ENCODE data around the gene CCL26. TPM values are rescaled to one million over a fixed set of nuclear protein-coding genes. Genes with fewer than 3 reads are reported as not detected.
A peak's percentile ranks its signal among the peaks of the same experiment; 100 is the strongest.

The CCL26 gene
- total RNA-seq, 4 donors from 2014 or later: not detected

GRCh38 chr7:75734586-75735458 is 37.2 kb downstream of the CCL26 start:
- Histone ChIP-seq H3K4me3 (no peak overlapping the region), H3K9me3 (no peaks in the 10 kb centered on the region), H3K27ac (no peak overlapping the region), H3K36me3 (no peaks in the 10 kb centered on the region), H3K4me1 (peaks cover 0 to 10% (median 9%) of the 10 kb centered on the region in 4 donors), H3K27me3 (no peaks in the 10 kb centered on the region)
- TF ChIP-seq POLR2AphosphoS5 (IDR thresholded peaks at IDR 0.05) (no peak), POLR2A (IDR thresholded peaks at IDR 0.05) (no peak), CTCF (IDR thresholded peaks at IDR 0.05) (no peak)
- in situ Hi-C loops (cut with MboI; ENCODE audit: low pct_ligation_motif_present in 1 of 4, low pct_unique_long_range_greater_than_20kb in 1 of 4, low sequenced_read_pairs in 3 of 4) (no loop called here), intact Hi-C loops (cut with DNase I; ENCODE audit: low total_unique reads) (no loop called here)
- 73 to 74% methylated on average over 2 to 9 of the region's 9 CpGs for WGBS, 2 donors (ENCODE audit: low coverage in 1 of 2)
- no peak for DNase-seq

DNA sequence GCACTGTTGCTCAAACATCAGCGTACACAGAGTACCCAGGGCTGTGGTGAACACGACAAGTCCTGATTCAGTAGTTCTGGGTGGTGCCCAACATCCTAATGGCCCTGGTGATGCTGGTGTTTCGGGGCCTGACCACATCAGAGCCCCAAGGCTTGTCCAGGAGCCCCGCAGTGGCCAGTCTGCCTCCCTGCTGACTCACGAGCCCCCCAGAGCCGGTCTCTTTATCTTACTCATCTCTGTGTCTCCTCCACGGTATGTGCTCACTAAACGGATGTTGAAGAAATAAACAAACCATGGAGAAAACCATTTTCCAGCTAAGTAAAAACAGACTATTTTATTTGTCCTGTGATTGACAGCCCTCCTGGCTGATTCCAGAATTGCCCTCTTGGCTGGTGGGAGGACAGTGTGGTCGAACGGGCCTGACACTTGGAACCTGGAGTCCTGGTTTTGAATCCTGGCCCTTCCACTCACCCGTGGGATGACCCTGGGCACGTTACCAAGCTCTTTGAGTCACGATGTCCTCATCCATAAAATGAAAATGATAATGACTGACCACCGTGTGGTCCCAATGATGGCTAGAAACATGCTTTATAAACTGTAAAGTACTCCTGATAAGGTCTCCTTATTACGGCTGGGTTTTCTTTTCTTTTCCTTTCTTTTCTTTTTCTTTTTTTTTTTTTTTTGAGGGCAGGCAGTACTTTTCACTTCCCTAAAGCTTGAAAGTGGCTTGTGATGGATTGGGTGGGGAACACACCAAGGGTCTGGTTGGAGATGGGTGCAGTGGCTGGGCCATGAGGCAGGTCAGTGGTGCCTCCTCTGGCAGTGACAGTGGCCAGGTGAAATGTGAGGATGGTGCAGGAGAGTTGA is 39.0 kb downstream of the CCL26 start:
- no peak for DNase-seq
- intact Hi-C loops (cut with DNase I; ENCODE audit: low total_unique reads): no loop called here
- H3K9me3 ChIP-seq: no peaks in the 10 kb centered on the region
- in situ Hi-C loops (cut with MboI; ENCODE audit: low pct_ligation_motif_present in 1 of 4, low pct_unique_long_range_greater_than_20kb in 1 of 4, low sequenced_read_pairs in 3 of 4): no loop called here
- WGBS, 2 donors (ENCODE audit: low coverage in 1 of 2): 73 to 74% methylated on average over 11 to 15 of the region's 15 CpGs
- no peak overlapping the region for H3K4me3 ChIP-seq
- no peaks in the 10 kb centered on the region for H3K27me3 ChIP-seq
- no peak for TF ChIP-seq POLR2AphosphoS5 (IDR thresholded peaks at IDR 0.05)
- H3K4me1 ChIP-seq: peaks cover 0 to 17% (median 11%) of the 10 kb centered on the region in 4 donors
- H3K36me3 ChIP-seq: no peaks in the 10 kb centered on the region
- H3K27ac ChIP-seq: peak overlapping the region in 1 of 4 donors; percentile 16

DNA sequence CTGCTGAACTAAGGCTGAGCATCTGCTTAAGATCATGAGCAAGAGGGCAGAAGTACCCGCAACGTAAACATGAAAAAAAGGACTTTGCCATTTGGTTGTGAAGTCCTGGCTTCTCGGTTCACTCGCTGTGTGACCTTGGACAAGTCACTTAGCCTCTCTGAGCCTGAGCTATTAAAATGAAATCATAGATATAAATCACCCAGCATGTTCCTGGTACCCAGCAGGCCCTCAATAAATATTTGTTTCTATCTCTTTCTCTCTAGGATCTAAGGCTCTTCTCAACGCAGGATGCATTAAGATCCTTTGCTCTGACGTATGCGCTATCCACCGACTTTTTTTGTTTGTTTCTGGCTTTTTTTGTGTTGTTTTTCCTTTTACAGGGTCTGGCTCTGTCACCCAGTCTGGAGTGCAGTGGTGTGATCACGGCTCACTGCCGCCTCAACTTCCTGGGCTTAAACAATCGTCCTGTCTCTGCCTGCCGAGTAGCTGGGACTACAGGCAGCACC is 39.9 kb downstream of the CCL26 start:
- 87 to 90% methylated on average over 5 to 12 of the region's 12 CpGs for WGBS, 2 donors (ENCODE audit: low coverage in 1 of 2)
- intact Hi-C loops (cut with DNase I; ENCODE audit: low total_unique reads): no loop called here
- H3K4me1 ChIP-seq: peaks cover 0 to 16% (median 13%) of the 10 kb centered on the region in 4 donors
- no peak overlapping the region for H3K4me3 ChIP-seq
- in situ Hi-C loops (cut with MboI; ENCODE audit: low pct_ligation_motif_present in 1 of 4, low pct_unique_long_range_greater_than_20kb in 1 of 4, low sequenced_read_pairs in 3 of 4): no loop called here
- no peaks in the 10 kb centered on the region for H3K36me3 ChIP-seq
- no peak for TF ChIP-seq EP300 (IDR thresholded peaks at IDR 0.05; ENCODE audit: low read depth)
- no peak for TF ChIP-seq POLR2A (IDR thresholded peaks at IDR 0.05)
- TF ChIP-seq CTCF (IDR thresholded peaks at IDR 0.05): no peak
- TF ChIP-seq POLR2AphosphoS5 (IDR thresholded peaks at IDR 0.05): no peak
- no peaks in the 10 kb centered on the region for H3K9me3 ChIP-seq
- H3K27ac ChIP-seq: no peak overlapping the region
- no peaks in the 10 kb centered on the region for H3K27me3 ChIP-seq
- no peak for DNase-seq

- 59 to 76% methylated on average over 4 of the region's 4 CpGs for WGBS, 2 donors (ENCODE audit: low coverage in 1 of 2)
- H3K4me1 ChIP-seq: peaks cover 0 to 26% (median 15%) of the 10 kb centered on the region in 4 donors
- no peaks in the 10 kb centered on the region for H3K9me3 ChIP-seq
- no peak overlapping the region for H3K27ac ChIP-seq
- no peak overlapping the region for H3K4me3 ChIP-seq
- no peaks in the 10 kb centered on the region for H3K36me3 ChIP-seq
- no peaks in the 10 kb centered on the region for H3K27me3 ChIP-seq
- no peak for DNase-seq
- in situ Hi-C loops (cut with MboI; ENCODE audit: low pct_ligation_motif_present in 1 of 4, low pct_unique_long_range_greater_than_20kb in 1 of 4, low sequenced_read_pairs in 3 of 4) (no loop called here), intact Hi-C loops (cut with DNase I; ENCODE audit: low total_unique reads) (no loop called here)
- no peak for TF ChIP-seq POLR2AphosphoS5 (IDR thresholded peaks at IDR 0.05)
- TF ChIP-seq POLR2A (IDR thresholded peaks at IDR 0.05): no peak
- no peak for TF ChIP-seq EP300 (IDR thresholded peaks at IDR 0.05; ENCODE audit: low read depth)
Measured at GRCh38 chr7:75729851-75730274, 42.1 kb downstream of the CCL26 start.
